Retina (tissue), 1 donor: ENCODE results near the gene IBTK.
"Not testable (repeated sequence)": the region's sequence is repeated elsewhere in the genome, so short reads cannot be mapped to it uniquely, and the experiment has no call there.

Experiments
- DNase-seq: peaks from one replicate; pipeline ENCODE4 v3.0.0-alpha.2; 2016

The IBTK gene, protein sequence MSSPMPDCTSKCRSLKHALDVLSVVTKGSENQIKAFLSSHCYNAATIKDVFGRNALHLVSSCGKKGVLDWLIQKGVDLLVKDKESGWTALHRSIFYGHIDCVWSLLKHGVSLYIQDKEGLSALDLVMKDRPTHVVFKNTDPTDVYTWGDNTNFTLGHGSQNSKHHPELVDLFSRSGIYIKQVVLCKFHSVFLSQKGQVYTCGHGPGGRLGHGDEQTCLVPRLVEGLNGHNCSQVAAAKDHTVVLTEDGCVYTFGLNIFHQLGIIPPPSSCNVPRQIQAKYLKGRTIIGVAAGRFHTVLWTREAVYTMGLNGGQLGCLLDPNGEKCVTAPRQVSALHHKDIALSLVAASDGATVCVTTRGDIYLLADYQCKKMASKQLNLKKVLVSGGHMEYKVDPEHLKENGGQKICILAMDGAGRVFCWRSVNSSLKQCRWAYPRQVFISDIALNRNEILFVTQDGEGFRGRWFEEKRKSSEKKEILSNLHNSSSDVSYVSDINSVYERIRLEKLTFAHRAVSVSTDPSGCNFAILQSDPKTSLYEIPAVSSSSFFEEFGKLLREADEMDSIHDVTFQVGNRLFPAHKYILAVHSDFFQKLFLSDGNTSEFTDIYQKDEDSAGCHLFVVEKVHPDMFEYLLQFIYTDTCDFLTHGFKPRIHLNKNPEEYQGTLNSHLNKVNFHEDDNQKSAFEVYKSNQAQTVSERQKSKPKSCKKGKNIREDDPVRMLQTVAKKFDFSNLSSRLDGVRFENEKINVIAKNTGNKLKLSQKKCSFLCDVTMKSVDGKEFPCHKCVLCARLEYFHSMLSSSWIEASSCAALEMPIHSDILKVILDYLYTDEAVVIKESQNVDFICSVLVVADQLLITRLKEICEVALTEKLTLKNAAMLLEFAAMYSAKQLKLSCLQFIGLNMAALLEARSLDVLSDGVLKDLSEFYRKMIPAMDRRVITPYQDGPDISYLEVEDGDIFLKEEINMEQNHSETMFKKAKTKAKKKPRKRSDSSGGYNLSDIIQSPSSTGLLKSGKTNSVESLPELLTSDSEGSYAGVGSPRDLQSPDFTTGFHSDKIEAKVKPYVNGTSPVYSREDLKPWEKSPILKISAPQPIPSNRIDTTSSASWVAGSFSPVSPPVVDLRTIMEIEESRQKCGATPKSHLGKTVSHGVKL (N-terminal part only)

DNA sequence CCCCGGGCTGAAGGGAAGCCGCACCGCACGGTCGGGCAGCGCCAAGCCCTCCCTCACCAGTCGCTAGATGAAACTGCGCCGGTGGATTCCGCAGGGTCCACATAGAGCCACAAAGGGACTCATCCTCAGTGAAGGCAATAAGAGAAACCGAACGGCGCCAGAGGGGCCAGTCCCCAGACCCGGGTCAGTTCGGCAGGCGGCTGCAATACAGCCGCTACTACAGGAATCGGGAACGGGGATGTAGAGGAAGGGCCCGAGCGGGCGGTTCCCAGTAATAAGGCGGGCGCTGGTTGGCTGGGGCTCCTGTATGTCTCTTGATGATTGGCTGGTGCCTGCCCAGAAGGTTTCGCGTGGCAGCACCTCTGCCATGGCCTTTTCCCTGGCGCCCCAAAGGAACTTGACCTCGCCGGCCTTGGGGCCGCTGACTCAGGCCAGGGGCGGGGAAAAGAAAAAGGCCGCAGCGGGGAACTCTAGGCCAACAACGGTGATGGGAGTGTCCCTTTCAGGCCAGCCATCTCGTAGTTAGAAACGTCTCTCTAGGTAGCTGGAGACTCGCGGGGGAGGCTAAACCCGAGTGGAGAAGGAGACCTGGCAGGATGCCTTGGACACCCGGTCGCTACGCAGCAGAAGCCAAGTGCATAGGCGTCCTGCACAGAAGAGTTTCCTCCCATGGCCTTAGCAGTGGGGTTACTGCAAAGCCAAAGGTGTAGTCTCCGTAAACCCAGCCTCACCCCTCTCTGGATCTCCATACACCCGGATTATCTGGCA is at the start of gene IBTK:
Gene IBTK (minus strand): TSS at position 240 of the 768 bp plus-strand sequence. CDS start 7,258 bp downstream, outside the sequence.
- peak; percentile 100 for DNase-seq

DNA sequence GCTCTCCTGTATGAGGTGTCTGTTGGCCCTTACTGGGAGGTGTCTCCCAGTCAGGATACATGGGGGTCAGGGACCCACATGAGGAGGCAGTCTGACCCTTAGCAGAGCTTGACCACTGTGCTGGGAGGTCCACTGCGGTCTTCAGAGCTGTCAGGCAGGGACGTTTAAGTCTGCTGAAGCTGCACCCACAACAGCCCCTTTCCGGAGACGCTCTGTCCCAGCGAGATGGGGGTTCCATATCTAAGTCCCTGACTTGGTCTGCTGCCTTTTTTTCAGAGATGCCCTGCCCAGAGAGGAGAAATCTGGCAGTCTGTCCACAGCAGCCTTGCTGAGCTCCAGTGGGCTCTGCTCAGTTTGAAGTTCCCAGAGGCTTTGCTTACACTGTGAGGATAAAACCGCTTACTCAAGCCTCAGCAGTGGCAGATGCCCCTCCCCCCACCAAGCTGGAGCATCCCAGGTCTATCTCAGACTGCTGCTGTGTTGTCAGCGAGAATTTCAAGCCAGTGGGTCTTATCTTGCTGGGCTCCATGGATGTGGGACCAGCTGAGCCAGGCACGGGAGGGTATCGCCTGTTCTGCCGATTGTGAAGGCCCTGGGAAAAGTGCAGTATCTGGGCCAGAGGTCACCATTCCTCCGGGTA is 36.3 kb upstream of the IBTK start:
- DNase-seq: no peak

DNA sequence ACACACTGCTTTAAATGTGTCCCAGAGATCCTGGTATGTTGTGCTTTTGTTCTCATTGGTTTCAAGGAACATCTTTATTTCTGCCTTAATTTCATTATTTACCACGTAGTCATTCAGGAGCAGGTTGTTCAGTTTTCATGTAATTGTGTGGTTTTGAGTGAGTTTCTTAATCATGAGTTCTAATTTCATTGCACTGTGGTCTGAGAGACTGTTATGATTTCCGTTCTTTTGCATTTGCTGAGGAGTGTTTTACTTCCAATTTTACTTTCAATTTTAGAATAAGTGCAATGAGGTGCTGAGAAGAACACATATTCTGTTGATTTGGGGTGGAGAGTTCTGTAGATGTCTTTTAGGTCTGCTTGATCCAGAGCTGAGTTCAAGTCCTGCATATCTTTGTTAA is 34.0 kb upstream of the IBTK start:
- DNase-seq: not testable (repeated sequence)

DNA sequence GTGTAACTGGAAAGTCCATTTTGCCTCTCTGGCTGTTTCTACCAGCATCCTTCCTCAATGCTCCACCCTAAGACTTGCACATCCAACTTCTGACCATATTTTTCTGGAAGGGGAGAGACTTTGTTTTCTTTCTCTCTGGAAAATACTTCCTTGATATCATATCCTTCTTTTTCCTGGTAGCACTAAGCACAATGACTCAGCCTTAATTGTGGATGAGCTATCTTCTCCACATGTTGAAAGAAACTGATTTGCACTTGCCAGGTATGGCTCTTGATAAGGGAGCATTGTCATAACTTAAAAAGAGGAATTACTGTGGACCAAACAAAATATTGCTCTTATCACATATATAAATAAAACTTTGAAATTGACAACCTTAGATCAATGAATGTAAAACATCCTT is 30.1 kb upstream of the IBTK start:
- DNase-seq: no peak

DNA sequence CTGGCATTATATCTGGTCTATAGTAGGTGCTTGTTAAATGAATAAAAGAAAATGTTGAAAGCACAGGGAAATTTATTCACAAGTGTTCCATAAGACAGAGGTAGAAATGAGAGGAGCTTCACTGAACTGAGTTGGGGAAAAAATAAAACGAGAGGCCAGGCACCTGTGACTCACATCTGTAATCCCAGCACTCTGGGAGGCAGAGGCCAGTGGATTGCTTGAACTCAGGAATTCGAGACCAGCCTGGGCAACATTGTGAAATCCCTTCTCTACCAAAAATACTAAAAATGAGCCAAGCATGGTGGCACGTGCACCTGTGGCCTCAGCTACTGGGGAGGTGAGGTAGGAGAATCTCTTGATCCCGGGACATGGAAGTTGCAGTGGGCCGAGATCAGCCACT is 28.1 kb upstream of the IBTK start:
- no peak for DNase-seq

DNA sequence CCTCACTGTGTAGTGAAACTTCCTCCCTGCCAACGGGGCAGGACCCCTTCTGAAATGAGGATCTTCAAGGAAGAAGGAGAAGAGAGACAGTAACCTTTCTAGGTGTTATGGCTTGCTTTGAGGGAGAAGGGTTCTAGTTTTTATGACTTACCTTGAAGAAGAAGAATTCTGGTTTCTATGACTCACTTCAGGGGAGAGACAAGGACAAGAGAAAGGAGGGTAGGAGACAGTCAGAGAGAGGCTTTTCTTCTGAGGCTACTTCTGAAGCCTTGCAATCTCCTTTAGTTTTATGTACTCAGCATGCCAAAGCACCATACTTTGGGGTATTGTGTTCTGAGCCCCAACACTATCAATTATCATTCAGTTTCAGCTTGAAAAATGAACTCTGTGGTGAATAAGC is 25.8 kb upstream of the IBTK start:
- DNase-seq: no peak

DNA sequence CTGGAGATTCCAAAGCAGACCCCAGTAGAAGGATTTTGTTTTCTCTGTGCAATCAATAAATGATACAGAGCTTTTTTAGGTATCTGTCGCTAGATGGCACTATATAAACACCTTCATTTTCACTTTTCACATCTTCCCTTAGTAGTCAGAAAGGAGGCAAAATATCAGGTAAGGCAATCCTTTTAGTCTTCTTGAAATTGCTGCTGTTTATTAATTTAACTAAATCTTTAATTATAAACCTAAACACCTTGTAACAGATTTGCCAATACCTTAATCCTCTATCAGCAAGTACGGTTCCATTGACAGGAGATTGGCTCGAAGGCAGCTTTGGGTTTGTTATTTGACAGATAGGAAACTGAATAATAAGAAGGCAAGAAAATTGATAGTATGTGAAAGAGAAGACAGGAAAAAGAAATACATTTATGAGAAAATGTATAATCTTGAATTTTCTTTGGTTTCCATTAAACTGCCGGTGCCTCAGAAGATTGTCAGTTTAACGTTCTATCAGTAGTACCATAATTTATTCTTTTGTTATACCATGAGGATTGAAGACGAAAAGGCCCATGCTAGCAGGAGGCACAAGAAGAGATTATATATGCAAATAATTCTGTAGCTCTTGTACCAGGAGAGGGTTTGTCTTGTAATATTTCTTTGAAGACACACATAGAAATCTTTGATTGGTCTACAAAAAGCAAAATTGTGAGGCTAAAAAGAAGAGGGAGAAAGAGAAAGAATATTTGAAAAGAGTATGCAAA is 23.5 kb upstream of the IBTK start:
- peak; percentile 46 for DNase-seq

DNA sequence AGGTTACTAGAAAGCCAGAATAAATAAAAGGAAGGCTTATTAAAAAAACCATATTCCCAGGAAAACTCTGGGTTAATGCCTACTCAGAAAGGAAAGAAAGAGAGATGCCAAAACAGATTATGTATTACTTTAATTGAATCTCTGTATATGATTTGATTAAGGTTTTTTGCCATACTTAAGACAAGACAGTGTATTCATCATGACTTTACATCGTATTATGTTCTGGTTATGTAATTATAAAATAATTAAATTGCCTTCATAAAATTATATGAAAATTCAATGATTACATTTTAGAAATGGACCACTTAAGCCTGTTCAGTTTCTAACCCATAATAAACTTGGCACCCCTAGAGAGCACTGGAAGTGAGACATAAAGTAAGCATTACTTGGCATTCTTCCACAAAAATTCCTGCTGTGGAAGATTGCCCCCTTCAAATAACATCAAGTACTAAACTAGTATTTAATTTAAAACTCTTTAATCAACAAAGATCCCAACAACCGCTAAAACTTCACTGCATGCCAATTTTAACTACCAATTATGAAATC is 20.8 kb upstream of the IBTK start:
- DNase-seq: no peak

DNA sequence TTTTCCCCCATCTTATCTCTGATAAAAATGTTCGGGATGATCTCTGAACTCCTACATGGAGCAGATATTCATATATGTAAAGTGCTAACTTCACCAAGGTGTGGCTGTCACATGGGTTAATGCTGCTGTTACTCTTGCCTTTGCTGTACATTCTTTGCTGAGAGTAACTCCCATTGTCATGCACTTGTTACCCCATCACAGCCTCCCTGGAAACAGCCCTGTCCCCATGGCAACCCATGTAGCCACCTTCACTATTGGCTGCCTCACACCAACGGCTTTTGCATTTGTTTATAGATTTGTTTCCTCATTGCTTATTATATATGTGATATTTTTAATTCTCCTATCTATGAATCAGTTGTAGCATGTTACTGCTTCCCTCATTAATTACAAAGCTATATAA is 17.3 kb upstream of the IBTK start:
- no peak for DNase-seq

DNA sequence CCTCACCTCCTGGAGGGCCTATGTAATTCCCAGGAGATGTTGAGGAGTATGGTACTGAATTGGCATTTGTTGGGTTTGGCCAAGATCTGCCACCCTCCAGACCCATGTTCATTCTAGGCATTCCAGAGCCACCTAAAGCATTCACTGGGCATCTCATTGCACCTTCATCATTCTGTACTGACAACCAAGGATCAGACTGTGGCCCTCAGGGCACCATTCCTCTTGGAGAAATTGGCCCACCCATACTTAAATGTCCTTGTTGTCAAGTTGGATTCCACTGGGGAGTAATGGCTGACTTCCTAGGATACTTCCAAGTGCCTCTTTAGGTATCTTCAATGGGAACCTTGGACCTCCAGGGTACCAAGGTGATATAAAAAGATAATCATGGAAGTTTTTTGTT is 16.8 kb upstream of the IBTK start:
- DNase-seq: no peak

DNA sequence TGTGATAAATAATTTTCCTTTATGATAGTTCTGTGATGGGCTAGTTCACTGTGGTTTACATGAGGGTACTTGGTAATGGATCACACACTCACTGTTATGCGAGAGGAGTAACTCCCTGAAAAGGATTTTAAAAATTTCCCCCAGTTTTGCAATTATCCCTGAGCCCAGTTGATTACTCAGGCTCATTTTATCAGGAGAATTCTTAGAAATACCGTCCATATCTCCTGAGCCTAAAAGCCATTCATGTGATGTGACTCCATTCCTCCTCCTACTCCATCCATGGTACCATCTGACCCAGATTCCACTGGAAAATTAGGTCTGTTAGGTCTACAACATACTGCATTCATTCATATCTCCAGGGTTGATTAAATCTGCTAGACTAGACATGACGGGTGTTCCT is 16.4 kb upstream of the IBTK start:
- DNase-seq: no peak

DNA sequence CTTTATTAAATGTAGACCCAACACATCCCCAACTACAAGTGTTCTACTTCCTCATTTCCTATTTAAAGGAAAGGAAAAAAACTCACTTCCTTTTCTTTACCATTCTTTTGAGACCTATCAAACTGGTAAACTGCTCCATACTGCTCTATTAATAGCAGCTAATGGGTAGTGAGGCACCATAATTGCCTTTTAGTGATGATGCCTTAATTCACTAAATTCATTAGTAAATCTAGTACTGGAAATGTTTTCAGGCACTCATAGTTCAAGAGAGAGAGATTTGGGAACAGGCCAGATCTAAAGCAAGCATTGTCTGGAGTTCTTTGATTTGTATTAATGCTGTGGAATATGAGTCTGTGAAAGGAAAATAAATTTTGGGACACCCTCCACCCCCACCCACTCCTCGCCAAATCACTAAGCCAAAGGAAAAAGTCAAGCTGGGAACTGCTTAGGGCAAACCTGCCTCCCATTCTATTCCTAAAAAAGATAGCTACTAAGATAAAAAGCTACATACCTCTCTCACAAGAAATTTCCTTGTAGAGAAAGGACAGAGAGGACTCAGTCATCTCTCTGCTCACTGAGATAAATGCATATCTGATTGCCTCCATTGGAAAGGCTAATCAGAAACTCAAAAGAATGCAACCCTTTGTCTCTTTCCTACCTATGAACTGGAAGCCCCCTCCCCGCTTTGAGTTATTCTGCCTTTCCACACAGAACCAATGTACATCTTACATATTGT is 13.6 kb upstream of the IBTK start:
- no peak for DNase-seq

DNA sequence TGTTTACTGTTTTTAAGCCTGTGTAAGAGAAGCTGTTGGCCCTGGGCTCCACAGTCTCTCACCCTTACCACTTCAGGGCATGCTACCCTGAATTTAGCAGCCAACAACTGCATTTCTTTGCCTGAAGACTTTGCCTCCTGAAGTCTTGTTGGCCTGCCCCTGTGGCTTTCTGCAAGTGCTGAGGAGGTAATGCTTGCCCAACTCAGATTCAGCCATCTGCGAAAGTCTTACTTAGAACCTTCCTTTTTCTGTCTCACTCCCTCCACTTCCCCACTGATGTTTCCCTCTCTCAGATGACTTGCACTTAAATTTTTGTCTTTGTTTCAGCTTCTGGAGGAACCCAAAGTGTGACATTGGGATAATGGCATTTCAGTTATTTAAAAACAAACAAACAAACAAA is 11.8 kb upstream of the IBTK start:
- DNase-seq: no peak

DNA sequence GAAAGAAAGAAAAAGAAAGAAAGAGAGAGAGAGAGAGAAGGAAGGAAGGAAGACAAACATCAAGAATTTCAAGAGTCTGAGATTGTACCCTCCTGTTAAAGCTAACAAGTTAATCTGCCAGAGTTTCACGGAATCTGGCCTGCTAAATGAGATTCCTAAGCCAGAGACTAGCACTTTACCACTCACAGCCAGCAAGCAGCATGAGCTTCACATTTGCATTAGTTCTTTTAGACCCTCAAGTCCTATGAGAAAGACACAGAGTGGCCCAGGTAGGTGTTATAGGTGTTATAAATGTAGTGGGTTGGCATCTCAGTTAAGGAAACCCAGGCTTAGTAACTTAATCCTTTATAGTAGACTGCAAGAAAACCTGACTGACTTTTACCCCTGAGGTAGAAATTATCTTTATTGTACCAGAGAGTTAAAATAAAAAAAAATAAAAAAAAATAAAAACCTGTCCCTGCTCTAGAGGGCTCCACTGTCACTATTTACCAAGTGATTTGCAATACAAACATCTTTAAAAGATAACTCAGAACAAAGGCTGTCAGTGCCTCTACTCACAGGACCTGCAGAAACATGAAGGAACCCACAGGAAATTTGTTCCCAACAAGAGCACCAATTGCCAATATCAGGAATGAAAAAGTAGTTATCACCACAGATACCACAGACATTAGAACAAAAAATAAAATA is 9.7 kb upstream of the IBTK start:
- DNase-seq: no peak

DNA sequence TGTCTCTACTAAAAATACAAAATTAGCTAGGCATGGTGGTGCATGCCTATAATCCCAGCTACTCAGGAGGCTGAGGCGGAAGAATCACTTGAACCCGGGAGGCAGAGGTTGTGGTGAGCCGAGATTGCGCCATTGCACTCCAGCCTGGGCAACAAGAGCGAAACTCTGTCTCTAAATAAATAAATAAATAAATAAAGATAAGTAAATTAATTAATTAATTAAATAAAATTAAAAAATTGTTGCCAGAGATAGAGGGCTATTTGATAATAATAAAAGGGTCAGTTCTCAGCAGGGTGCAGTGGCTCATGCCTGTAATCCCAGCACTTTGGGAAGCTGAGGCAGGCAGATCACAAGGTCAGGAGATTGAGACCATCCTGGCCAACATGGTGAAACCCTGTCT is 7.2 kb upstream of the IBTK start:
- not testable (repeated sequence) for DNase-seq

DNA sequence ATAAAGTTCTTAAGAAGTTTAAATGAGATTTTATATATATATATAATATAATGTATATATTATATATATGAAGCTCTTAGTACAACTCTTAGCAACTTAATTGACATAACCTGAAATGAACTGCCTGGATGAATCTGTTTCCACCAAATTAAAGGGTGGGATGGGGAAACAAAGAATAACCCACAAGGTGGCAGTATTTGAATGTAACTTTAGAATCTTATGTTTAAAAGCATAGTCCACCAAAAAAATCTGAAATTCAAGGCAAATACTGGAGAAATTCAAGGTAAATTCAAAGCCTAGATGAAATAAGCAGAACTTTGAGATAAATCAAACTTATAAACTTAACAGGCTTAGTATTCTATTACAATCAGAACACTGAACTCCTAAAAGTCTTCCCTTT is 4.4 kb upstream of the IBTK start:
- DNase-seq: no peak

DNA sequence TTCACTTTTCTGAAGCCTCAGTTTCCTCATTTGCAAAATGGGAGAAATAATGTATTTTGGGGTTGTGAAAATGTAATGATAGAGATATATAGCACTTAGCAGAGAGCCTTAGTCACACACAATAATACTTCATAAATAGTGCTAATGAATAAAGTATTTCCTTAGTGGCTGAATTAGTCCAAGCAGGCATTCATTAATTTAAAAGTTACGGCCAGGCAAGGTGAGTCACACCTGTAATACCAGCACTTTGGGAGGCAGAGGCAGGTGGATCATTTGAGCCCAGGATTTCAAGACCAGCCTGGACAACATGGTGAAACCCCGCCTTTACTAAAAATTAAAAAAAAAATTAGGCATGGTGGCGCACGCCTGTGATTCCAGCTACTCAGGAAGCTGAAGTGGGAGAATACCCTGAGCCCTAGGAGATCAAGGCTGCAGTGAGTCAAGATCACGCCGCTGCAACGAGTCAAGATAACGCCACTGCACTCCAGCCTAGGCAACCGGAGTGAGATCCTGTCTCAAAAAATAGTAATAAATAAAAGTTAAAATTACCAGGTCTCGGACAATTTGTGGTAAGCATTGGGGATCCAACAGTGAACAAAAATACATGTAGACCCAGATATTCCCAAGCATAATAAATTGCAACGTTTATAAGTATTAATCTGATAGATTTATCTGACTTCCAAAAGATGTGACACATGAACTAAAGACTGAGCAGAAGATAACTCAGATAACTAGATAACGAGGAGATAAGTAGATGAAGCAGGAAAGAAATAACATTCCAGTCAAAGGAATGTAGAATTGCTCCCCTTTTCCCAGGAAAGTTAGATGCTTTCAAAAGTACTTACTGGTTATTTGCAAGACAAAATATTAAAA is 2.1 kb upstream of the IBTK start:
- DNase-seq: no peak

DNA sequence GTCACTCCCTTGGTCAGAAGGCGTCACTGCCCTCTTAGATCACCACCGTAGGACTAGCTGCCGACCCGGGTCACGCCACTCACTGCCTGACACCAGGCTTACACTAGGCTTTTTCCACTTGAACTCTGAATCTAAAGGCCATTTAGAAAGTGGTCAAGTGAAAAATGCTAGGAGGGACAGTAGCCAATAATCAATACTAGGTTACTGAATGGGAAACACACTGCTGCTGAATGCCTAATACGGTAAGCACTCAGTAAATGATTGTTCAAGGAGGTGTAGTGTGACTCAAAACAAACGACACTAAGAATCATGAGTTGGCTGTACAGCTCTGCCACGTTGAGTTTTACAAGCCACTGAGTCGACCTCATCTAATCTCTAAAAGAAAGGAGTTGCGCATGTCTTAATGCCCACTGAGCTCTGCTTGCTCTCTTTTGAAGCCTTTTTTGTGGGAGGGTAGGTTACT is 760 bp upstream of the IBTK start:
- no peak for DNase-seq
